HT-29 (cell line): ENCODE results near the gene NCCRP1. TPM values are rescaled to one million over a fixed set of nuclear protein-coding genes. Genes with fewer than 3 reads are reported as not detected.

ENCODE experiments used
- DNase-seq: peaks from one replicate; pipeline ENCODE4 v3.0.0-alpha.2; 2015; ENCODE audit warnings: low spot score
- total RNA-seq: library from RNA; depleted of rRNA; stranded (reverse); fragments of >200 nt; shearing (Covaris generic); gene quantifications from 2 replicates; pipeline ENCODE4 v1.2.3, GENCODE V29; 2014; rRNA removed

Gene NCCRP1
- 0.31 TPM in 1 of 2 replicates, not detected in the other for total RNA-seq

GRCh38 chr19:39196860-39197562 is at the start of gene NCCRP1:
Gene NCCRP1, plus strand, starts transcription at chr19:39196964. Its CDS starts 19 bp downstream, at chr19:39196983.
- DNase-seq: no peak

DNA sequence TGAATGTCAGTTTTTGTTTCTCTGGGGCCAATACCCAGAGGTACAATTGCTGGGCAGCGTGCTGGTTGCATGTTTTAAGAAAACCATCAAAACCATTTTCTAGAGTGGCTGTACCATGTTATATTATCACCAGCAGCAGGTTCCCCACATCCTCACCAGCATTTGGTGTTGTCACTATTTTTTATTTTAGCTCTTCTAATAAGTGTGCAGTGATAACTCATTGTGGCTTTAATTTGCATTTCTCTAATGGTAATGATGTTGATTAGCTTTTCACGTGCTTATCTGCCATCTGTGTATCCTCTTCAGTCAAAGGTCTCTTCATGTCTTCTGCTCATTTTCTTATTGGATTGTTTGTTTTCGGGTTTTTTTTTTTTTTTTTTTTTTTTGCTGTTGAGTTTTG is 49.3 kb upstream of the NCCRP1 start:
- no peak for DNase-seq

GRCh38 chr19:39148939-39149529 is 47.7 kb upstream of the NCCRP1 start:
- no peak for DNase-seq

DNA sequence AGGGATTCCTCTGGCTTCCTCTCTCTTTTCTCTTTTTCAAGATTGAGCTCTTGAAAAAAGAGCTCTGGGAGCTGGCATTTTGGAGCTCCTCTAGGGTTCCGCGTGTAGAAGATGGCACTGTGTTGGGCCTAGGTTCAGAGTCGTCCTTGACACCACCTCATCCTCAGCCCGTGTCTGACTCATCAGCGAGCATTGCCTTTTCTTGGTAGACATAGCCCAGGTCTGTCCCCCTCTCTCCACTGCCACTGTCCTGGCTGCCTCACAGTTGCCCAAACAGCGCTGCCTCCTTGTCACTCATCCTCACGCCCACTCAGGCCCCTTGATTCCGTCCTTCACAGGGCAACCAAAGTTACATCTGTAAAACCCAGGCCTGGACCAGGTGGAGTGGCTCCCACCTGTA is 46.5 kb upstream of the NCCRP1 start:
- no peak for DNase-seq

DNA sequence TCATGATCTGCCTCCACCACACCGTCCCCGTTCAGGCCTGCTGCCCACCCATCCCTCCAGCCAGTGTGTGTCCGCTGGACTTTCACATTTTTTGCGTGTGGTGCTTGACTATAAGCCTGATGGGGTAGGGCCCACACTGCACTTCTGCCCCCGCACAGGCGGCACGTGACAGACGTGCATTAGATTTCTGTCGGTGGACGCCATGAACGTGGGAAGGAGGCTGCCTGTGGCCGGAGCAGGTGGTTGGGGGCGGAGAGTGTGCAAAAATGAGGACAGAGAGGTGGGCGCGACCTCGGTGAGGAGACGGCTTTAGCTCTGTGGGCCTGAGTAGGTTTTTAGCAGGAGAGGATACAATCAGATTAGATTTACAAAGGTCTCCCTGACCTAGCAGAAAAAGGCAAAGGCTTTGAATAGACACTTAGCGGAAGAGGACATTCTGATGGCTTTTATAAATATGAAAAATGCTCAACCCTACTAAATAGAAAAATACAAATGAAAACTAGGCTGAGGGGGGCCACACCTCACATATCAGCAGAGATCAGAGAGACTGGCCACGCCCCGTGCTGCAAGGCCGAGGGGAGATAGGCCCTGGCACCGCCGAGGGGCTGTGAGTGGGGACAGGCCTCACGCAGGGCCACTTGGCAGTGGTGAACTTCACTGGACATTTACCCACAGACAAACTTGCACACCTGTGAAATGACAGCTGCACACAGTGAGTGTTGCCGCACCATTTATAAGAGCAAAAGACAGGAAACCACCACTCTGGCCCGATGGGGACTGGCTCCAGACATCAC is 45.8 kb upstream of the NCCRP1 start:
- no peak for DNase-seq

DNA sequence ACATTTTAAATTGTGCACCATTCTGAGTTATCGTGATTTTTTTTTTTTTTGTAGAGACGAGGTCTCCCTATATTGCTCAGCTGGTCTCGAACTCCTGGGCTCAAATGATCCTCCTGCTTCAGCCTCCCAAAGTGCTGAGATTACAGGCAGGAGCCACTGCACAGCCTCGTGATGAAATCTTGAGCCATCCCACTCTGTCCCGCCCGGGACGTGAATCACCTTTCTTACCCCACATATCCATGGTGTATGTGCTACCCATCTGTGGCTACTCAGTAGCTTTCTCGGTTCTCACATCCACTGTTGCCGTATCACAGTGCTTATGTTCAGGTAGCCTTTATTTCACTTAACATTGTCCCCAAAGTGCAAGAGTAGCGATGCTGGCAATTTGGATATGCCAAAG is 44.7 kb upstream of the NCCRP1 start:
- no peak for DNase-seq

DNA sequence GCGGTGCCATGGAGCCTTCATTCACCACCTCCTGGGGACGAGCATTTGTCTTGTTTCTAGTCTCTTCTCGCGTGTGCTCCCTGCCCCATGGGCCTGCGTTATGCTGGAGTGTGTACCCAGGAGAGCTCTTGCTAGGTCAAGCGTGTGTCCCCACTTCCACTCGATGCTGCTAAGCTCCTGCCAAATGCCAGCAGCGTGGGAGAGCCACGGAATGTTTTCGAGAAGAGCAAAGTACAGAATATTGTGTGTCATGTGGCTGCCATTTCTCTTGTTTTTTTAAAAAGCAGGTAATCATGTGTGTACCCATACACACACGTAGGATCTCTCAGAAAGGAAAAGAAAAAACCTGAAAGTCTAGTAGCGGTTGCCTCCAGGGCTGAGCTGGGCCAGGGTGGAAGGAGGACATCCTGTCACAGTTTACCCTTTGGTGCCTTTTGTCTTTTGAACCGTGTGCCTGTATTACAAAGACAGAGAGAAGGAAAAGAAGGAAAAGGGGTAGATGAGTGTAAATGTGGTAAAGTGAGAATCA is 42.6 kb upstream of the NCCRP1 start:
- no peak for DNase-seq

GRCh38 chr19:39154629-39155100 is 42.1 kb upstream of the NCCRP1 start:
- peak; percentile 98 for DNase-seq

GRCh38 chr19:39155114-39155700 is 41.6 kb upstream of the NCCRP1 start:
- DNase-seq: peak; percentile 67

DNA sequence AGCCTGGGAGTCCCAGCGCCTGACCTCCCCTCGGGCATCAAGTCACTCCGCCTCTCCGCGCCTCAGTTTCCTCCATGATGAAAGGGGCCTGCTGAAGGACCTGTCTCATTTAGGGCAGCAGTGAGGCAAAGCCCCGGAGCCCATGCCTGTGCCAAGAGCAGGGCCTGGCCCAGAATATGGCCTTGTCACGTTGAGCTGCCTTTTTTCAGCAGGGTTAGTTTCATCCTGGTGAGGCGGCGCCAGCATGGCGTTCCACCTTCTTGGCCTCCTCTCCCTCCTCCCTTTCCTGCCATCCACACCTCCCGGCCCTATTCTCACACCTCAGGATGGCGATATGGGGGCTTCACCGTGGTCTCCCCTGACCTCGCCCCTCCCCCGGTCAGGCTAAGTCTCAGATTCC is 41.0 kb upstream of the NCCRP1 start:
- DNase-seq: no peak

- peak; percentile 57 for DNase-seq
Measured at GRCh38 chr19:39156326-39157230, 40.2 kb upstream of the NCCRP1 start.

DNA sequence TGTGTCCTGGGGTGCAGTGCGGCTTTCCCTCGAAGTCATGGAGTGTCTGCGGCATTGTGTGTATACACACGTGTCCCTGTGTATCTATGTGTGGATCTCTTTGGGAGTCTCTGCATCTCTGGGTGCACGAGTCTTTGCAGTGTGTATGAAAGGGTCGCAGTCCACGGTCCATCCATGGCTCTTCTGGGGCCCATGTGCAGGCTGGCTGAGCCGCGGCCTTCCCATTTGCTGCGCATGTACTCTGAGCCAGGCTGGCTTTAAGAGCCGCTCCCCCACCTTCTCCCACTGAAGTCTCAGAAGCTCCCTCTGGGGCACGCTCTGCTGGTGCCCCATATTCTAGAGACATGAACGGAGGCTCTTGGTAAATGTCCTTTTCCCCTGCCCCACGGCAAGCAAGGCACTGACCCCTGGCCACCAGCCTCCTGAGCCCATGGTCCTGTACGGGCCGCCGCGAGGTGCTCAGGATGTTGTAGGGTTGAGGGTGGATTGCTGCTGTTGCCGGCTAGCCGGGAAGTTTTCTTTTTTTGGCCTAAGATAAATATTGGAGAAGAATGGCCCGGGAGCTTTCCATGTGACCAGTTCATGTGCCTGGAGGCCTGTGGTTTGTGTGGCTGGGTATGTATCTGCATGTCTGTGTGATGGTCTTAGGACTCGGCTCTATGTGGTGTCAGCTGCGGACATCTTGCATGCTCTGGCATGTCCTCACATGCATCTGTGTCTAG is 39.3 kb upstream of the NCCRP1 start:
- DNase-seq: no peak

DNA sequence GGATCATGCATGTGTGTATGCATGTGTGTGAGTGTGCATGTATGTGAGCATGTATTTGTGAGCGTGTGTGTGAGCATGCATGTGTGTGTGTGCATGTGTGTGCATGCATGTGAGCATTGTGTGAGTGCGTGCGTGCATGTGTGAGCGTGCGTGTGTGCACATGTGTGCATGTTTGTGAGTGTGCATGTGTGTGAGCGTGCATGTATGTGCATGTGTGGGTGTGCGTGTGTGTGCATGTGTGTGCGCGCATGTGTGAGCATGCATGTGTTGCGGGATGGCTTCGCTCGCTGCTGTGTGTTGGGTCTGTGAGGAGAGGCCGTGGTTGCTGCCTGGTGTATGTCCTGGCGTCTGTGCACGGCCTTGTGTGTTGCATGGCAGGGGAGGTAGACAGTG is 38.8 kb upstream of the NCCRP1 start:
- no peak for DNase-seq

DNA sequence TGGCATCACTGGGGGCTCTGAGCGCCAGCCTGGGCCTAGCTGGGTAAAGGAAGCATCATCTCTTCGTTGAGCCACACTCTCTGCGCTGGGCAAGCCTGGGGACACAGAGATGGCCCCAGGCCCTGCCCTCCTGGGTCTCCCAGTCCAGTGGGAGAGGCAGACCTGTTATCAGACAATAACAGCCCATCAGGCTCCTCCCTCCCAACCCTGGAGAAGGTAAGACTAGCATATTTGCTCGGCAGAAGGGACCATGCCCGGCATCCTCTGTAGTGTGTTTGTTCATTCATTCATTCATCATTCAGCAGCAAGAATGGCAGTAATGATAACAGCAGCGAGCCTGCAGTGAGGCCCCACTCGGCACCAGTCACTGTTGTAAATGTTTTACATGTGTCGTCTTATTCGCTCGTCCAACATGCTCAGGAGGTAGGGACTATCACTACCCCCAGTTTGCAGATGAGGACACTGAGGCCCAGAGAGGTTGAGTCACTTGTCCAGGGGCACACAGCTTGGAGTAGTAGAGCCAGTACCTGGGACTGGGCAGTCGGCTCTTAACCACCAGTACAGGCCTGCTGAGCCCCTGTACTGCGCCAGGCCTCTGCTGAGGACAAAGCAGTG is 38.0 kb upstream of the NCCRP1 start:
- DNase-seq: no peak

DNA sequence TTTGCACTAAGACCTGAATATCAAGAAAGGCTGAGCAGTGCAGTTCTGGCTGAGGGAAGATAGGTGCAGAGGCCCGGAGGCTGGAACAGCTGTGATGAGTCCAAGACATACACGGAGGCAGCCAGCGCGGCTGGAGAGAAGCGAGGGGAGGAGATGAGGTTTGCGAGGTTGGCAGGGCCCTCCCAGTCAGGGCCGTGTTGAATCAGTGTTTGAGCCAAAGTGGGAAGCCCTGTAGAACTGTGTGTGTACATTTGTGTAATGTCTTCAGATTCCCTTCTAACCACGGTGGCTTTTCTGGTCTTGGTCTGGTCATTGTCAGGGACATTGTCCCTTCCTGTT is 36.3 kb upstream of the NCCRP1 start:
- peak; percentile 33 for DNase-seq

- no peak for DNase-seq
Measured at GRCh38 chr19:39160889-39161672, 35.7 kb upstream of the NCCRP1 start.

- no peak for DNase-seq
Measured at GRCh38 chr19:39162441-39163043, 34.2 kb upstream of the NCCRP1 start.

DNA sequence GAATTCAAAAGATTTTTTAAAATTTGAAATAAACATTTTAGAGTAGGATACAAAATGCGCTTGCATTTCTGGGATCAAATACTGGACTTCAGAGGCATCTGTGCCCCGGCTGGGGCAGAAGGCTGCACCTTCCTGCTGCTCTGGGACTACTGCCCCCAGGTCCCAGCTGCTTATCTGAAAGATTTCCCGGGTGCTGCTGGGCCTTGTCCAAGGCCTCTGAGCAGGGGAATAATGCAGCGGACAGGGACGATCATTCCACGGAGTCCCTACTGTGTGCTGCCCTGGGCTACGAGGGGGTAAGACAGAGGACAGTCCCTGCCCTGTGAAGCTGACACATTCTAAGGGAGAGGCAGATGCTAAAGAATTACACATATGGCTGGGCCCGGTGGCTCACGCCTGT is 33.1 kb upstream of the NCCRP1 start:
- DNase-seq: no peak

- DNase-seq: no peak
Measured at GRCh38 chr19:39164289-39164688, 32.5 kb upstream of the NCCRP1 start.
